Gastroesophageal sphincter (tissue), 4 donors: Measurements from ENCODE around the gene DUSP3. TPM values are rescaled to one million over a fixed set of nuclear protein-coding genes. Genes with fewer than 3 reads are reported as not detected.

Experiments
- ATAC-seq: fragments of 150-250 bp; one replicate; pipeline ENCODE4 v1.9.1; 2016; ENCODE audit warnings: mild to moderate bottlenecking, moderate library complexity
- H3K27ac ChIP-seq, 4 donors: fragments of 200-600 bp; sonication (generic) in 3 of 4; 1 replicate in 3 of 4; 2 replicates in 1 of 4; pipeline ENCODE4 v1.5.1; 2016 to 2019
- H3K27me3 ChIP-seq: fragments of 200-600 bp; sonication (generic); one replicate; pipeline ENCODE4 v1.5.1; 2019
- H3K36me3 ChIP-seq, 2 donors: fragments of 200-600 bp; sonication (generic); one replicate each; pipeline ENCODE4 v1.5.1; 2019; ENCODE audit warnings: control low read depth in 1 of 2
- H3K4me1 ChIP-seq, 3 donors: fragments of 200-600 bp; sonication (generic); 1 replicate in 2 of 3; 2 replicates in 1 of 3; pipeline ENCODE4 v1.5.1; 2016 to 2019; ENCODE audit warnings: control low read depth in 2 of 3
- H3K4me3 ChIP-seq, 2 donors: fragments of 200-600 bp; sonication (generic); one replicate each; pipeline ENCODE4 v1.5.1; 2019; ENCODE audit warnings: mild to moderate bottlenecking in 1 of 2, moderate library complexity in 1 of 2
- H3K9me3 ChIP-seq, 3 donors: fragments of 200-600 bp; sonication (generic); one replicate each; pipeline ENCODE4 v1.5.1; 2017 to 2019; ENCODE audit warnings: control low read depth in 2 of 3
- CTCF ChIP-seq, 4 experiments: fragments of 200-600 bp in 2 of 4; fragments of 450-650 bp in 2 of 4; sonication (generic) in 1 of 4; IDR thresholded peaks; one replicate each; pipeline ENCODE4 v1.5.1; 2017 to 2019; ENCODE audit warnings: antibody characterized with exemption in 4 of 4, mild to moderate bottlenecking in 2 of 4, moderate library complexity in 2 of 4
- EP300 ChIP-seq: sonication (generic); formaldehyde crosslinking; IDR thresholded peaks from one replicate; pipeline ENCODE4 v1.6.1; 2017; ENCODE audit warnings: antibody characterized with exemption, mild to moderate bottlenecking
- POLR2A ChIP-seq, 2 donors: fragments of 450-650 bp; IDR thresholded peaks; one replicate each; pipeline ENCODE4 v1.6.1; 2017; ENCODE audit warnings: antibody characterized with exemption in 2 of 2, mild to moderate bottlenecking in 2 of 2, moderate library complexity in 1 of 2
- POLR2AphosphoS5 ChIP-seq: sonication (generic); formaldehyde crosslinking; IDR thresholded peaks from one replicate; pipeline ENCODE4 v1.6.1; 2017; ENCODE audit warnings: antibody characterized with exemption
- WGBS, 2 donors: methylation state at CpG; one replicate each; pipeline ENCODE4 v1.1.5; 2018; ENCODE audit warnings: low coverage in 1 of 2; 5-methylcytosine and 5-hydroxymethylcytosine counted together
- total RNA-seq, 4 donors: library from RNA; depleted of rRNA; stranded (reverse); fragments of >200 nt; gene quantifications; one replicate each; pipeline ENCODE4 v1.1.0, GENCODE V29; 2016

DUSP3 gene
- total RNA-seq, 4 donors from 2014 or later = 127 to 228 (median 154) TPM

GRCh38 chr17:43760254-43760852 lies 18.4 kb downstream of the DUSP3 start:
- Histone ChIP-seq H3K9me3 (no peaks in the 10 kb centered on the region), H3K4me3 (no peak overlapping the region), H3K27ac (no peak overlapping the region), H3K36me3 (peaks cover 0 to under 1% of the 10 kb centered on the region in 2 donors), H3K4me1 (peaks cover 0 to 25% (median 2%) of the 10 kb centered on the region in 3 donors), H3K27me3 (peaks cover 38% of the 10 kb centered on the region)
- TF ChIP-seq POLR2AphosphoS5 (no peak), CTCF (IDR thresholded peaks at IDR 0.05) (peak in 3 of 4 experiments; percentile 95 to 99 (median 99))
- 0 to 3% methylated on average over 3 to 7 of the region's 10 CpGs for WGBS, 2 donors
- ATAC-seq = peak; percentile 90

- no peak for ATAC-seq
- TF ChIP-seq POLR2A (IDR thresholded peaks at IDR 0.05) (no peak), EP300 (no peak), POLR2AphosphoS5 (no peak), CTCF (IDR thresholded peaks at IDR 0.05) (no peak)
- Histone ChIP-seq H3K4me1 (peaks cover 0 to 28% (median 5%) of the 10 kb centered on the region in 3 donors), H3K36me3 (no peaks in the 10 kb centered on the region), H3K4me3 (no peak overlapping the region), H3K27ac (no peak overlapping the region), H3K9me3 (no peaks in the 10 kb centered on the region), H3K27me3 (peaks cover 43% of the 10 kb centered on the region)
- 6 to 37% methylated on average over 2 of the region's 7 CpGs for WGBS, 2 donors
These were observed 18.9 kb downstream of the DUSP3 start for GRCh38 chr17:43759836-43760235.

GRCh38 chr17:43758497-43759174 lies 20.1 kb downstream of the DUSP3 start, which contains the start of gene SOST:
Gene SOST, minus strand, starts transcription at chr17:43758791. Its CDS starts 50 bp downstream, at chr17:43758741.
- 88% methylated on average over 10 of the region's 24 CpGs; no CpG with 5 or more reads in 1 of the 2 donors for WGBS, 2 donors
- no peak for ATAC-seq
- H3K36me3 ChIP-seq = no peaks in the 10 kb centered on the region
- H3K4me1 ChIP-seq = peaks cover 0 to 21% (median 5%) of the 10 kb centered on the region in 3 donors
- no peak within 1 kb of the TSS for H3K27ac ChIP-seq
- no peaks in the 10 kb centered on the region for H3K9me3 ChIP-seq
- H3K27me3 ChIP-seq = peaks cover 46% of the 10 kb centered on the region
- H3K4me3 ChIP-seq = no peak within 1 kb of the TSS
- no peak for TF ChIP-seq POLR2AphosphoS5
- TF ChIP-seq CTCF (IDR thresholded peaks at IDR 0.05) = no peak
- TF ChIP-seq EP300 = no peak

GRCh38 chr17:43758086-43758485 lies 20.7 kb downstream of the DUSP3 start:
- 72 to 82% methylated on average over 5 to 6 of the region's 6 CpGs for WGBS, 2 donors
- Histone ChIP-seq H3K4me3 (no peak overlapping the region), H3K9me3 (no peaks in the 10 kb centered on the region), H3K27me3 (peaks cover 46% of the 10 kb centered on the region), H3K27ac (no peak overlapping the region), H3K4me1 (peaks cover 0 to 21% (median 5%) of the 10 kb centered on the region in 3 donors), H3K36me3 (no peaks in the 10 kb centered on the region)
- ATAC-seq = no peak
- TF ChIP-seq EP300 = no peak
- TF ChIP-seq POLR2AphosphoS5 = no peak
- TF ChIP-seq CTCF (IDR thresholded peaks at IDR 0.05) = no peak
- no peak for TF ChIP-seq POLR2A (IDR thresholded peaks at IDR 0.05)
